ENCODE measurements around the gene MAP4K3.

- TF ChIP-seq ZNF274 (IDR thresholded peaks at IDR 0.05; ENCODE audit: low read depth, low read length) (no peak), SUZ12 (IDR thresholded peaks at IDR 0.05; ENCODE audit: extremely low read depth, insufficient read depth, insufficient read length) (no peak), YY1 (IDR thresholded peaks at IDR 0.05; ENCODE audit: insufficient read depth, insufficient read length) (no peak)
Observed at GRCh38 chr2:39304200-39304599, 132.9 kb downstream of the MAP4K3 start.

All from NT2/D1 (cell line).